ENCODE results near the gene CHSY1.

- TF ChIP-seq POLR2A (IDR thresholded peaks at IDR 0.05), result no peak
- TF ChIP-seq CTCF (IDR thresholded peaks at IDR 0.05), result no peak
These were observed 4.8 kb downstream of the CHSY1 start for GRCh38 chr15:101246824-101247745.

Measured in right lobe of liver (tissue), 4 donors.